ENCODE measurements around the gene FREM3. TPM values are rescaled to one million over a fixed set of nuclear protein-coding genes. Genes with fewer than 3 reads are reported as not detected.
"Not testable (repeated sequence)": the region's sequence is repeated elsewhere in the genome, so short reads cannot be mapped to it uniquely, and the experiment has no call there.

The FREM3 gene
- total and polyA plus RNA-seq, 12 donors: 0.01 to 0.25 (median 0.05) TPM; not detected in 6

DNA sequence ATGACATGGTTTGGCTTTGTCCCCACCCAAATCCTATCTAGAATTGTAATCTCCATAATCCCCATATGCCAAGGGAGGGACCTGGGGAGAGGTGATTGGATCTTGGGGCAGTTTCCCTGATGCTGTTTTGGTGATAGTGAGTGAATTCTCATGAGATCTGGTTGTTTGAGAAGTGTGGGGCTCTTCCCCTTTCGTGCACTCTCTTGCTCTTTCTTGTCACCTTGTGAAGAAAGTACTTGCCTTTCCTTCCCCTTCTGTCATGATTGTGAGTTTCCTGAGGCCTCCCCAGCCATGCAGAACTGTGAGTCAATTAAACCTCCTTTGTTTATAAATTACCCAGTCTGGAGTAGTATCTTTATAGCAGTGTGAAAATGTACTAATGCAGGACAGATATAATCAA, 36.4 kb upstream of the FREM3 start:
- TF ChIP-seq, protein P1, sequence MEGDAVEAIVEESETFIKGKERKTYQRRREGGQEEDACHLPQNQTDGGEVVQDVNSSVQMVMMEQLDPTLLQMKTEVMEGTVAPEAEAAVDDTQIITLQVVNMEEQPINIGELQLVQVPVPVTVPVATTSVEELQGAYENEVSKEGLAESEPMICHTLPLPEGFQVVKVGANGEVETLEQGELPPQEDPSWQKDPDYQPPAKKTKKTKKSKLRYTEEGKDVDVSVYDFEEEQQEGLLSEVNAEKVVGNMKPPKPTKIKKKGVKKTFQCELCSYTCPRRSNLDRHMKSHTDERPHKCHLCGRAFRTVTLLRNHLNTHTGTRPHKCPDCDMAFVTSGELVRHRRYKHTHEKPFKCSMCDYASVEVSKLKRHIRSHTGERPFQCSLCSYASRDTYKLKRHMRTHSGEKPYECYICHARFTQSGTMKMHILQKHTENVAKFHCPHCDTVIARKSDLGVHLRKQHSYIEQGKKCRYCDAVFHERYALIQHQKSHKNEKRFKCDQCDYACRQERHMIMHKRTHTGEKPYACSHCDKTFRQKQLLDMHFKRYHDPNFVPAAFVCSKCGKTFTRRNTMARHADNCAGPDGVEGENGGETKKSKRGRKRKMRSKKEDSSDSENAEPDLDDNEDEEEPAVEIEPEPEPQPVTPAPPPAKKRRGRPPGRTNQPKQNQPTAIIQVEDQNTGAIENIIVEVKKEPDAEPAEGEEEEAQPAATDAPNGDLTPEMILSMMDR (IDR thresholded peaks at IDR 0.05): no peak
- Histone ChIP-seq H3K4me1 (no peaks in the 10 kb centered on the region), H3K27ac (no peak overlapping the region), H3K36me3 (no peaks in the 10 kb centered on the region), H3K4me3 (no peak overlapping the region), H3K27me3 (no peaks in the 10 kb centered on the region), H3K9me3 (peaks cover 0 to 3% (median 0%) of the 10 kb centered on the region in 11 donors)
- ATAC-seq (no peak), DNase-seq (no peak)
- intact Hi-C loops (cut with DNase I): no loop called here
- WGBS, 2 donors: 68 to 81% methylated on average over 1 of the region's 1 CpG

DNA sequence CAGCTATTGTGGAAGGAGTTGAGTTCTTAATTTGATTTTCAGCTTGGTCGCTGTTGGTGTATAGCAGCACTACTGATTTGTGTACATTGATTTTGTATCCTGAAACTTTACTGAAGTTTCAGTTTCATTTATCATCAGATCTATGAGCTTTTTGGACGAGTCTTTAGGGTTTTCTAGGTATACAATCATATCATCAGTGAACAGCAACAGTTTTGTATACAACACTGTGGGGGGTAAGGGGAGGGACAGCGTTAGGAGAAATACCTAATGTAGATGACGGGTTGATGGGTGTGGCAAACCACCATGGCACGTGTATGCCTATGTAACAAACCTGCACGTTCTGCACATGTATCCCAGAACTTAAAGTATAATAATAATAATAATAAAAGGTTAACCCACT, 35.6 kb upstream of the FREM3 start:
- 49 to 53% methylated on average over 6 of the region's 6 CpGs for WGBS, 2 donors
- H3K27me3 ChIP-seq; H3K27ac ChIP-seq; H3K9me3 ChIP-seq; H3K4me1 ChIP-seq; intact Hi-C loops (cut with DNase I); ATAC-seq; H3K4me3 ChIP-seq; H3K36me3 ChIP-seq; DNase-seq: not testable (repeated sequence)

DNA sequence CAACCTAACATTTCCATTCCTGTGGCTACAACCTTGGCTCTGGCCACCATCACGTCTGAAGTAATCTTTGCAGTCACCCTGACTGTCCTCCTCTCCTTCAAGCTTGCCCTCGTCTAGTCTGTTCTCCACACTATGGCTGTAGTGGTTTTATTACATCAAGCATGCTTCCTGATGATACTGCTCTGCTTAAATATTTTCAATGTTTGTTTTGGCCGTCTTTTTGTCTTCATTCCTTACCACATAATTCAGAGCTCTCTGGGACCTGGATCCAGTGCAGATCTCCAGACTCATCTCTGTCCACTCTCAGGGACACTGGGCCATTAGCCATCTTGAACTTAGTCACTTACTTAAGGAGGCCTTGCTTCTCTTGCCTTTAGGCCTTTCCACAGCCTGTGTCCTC, 27.7 kb upstream of the FREM3 start:
- Histone ChIP-seq H3K4me1 (no peaks in the 10 kb centered on the region), H3K4me3 (no peak overlapping the region), H3K27me3 (no peaks in the 10 kb centered on the region), H3K36me3 (no peaks in the 10 kb centered on the region), H3K27ac (no peak overlapping the region), H3K9me3 (no peaks in the 10 kb centered on the region)
- ATAC-seq (no peak), DNase-seq (no peak)
- TF ChIP-seq, protein P1 (IDR thresholded peaks at IDR 0.05): no peak
- intact Hi-C loops (cut with DNase I): no loop called here
- WGBS, 2 donors: 42 to 50% methylated on average over 3 of the region's 3 CpGs

DNA sequence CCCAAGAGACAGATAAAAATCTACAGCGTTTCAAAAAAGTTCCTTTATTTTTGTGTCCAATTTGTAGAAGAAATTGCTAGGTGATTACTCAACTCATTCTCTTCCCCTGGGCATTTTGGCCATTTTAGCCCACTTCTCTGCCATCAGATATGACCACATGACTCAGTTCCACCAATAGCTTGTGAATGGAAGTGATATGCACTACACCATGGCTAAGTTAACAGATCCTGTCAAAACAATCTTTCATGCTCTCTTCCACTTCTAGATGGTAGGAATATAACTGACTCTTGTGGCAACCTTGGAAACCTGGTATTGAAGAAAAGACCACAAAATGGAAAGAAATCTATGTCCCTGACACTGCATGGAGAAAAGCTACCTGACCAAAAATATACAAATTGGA, 26.2 kb upstream of the FREM3 start:
- Histone ChIP-seq H3K27me3 (no peaks in the 10 kb centered on the region), H3K4me3 (no peak overlapping the region), H3K4me1 (no peaks in the 10 kb centered on the region), H3K36me3 (no peaks in the 10 kb centered on the region), H3K27ac (no peak overlapping the region), H3K9me3 (no peaks in the 10 kb centered on the region)
- WGBS, 2 donors: 86 to 93% methylated on average over 1 of the region's 1 CpG
- DNase-seq (no peak), ATAC-seq (no peak)
- TF ChIP-seq, protein P1 (IDR thresholded peaks at IDR 0.05): no peak
- intact Hi-C loops (cut with DNase I): no loop called here

DNA sequence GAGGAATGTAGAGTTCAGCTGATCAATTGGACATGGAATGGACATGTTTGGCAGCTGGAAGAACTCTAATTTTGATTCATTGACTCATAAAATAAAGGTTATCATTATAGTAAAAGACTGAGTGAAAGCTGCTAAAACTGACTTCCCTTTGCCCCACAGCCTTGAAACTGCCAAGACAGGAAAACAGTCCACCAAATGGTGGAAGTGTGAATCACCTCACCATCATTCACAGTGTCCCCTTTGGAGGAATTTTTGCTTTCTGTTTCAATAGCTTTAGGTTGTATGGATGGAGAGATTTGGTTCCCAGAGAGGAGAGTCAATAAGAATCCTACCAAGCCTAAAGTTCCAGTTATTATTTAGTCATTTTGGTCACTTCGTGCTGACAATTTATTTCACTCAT, 20.8 kb upstream of the FREM3 start:
- Histone ChIP-seq H3K4me3 (no peak overlapping the region), H3K27ac (no peak overlapping the region), H3K27me3 (no peaks in the 10 kb centered on the region), H3K9me3 (no peaks in the 10 kb centered on the region), H3K36me3 (no peaks in the 10 kb centered on the region), H3K4me1 (no peaks in the 10 kb centered on the region)
- WGBS, 2 donors: 82 to 92% methylated on average over 1 of the region's 1 CpG
- intact Hi-C loops (cut with DNase I): no loop called here
- no peak for DNase-seq
- no peak for ATAC-seq
- TF ChIP-seq, protein P1 (IDR thresholded peaks at IDR 0.05): no peak

DNA sequence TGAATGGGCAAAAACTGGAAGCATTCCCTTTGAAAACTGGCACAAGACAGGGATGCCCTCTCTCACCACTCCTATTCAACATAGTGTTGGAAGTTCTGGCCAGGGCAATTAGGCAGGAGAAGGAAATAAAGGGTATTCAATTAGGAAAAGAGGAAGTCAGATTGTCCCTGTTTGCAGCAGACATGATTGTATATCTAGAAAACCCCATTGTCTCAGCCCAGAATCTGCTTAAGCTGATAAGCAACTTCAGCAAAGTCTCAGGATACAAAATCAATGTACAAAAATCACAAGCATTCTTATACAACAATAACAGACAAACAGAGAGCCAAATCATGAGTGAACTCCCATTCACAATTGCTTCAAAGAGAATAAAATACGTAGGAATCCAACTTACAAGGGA, 18.3 kb upstream of the FREM3 start:
- H3K27ac ChIP-seq; DNase-seq; ATAC-seq; H3K9me3 ChIP-seq; H3K27me3 ChIP-seq; H3K4me1 ChIP-seq; H3K36me3 ChIP-seq; H3K4me3 ChIP-seq; intact Hi-C loops (cut with DNase I): not testable (repeated sequence)
- no CpG with 5 or more reads among the region's 1 CpG for WGBS, 2 donors

Data from heart right ventricle (tissue), 16 donors.